WERI-Rb-1 (cell line): ENCODE data around the gene MCF2L2.

Experiments
- DNase-seq: peaks from one replicate; pipeline ENCODE4 v3.0.0-alpha.2; 2020
- H3K27ac ChIP-seq: fragments of 250-450 bp; sonication (Bioruptor Pico); 2 replicates; pipeline ENCODE4 v1.5.1; 2020; ENCODE audit warnings: mild to moderate bottlenecking, moderate library complexity
- H3K27me3 ChIP-seq: fragments of 250-450 bp; sonication (Bioruptor Pico); 2 replicates; pipeline ENCODE4 v1.5.1; 2021; ENCODE audit warnings: mild to moderate bottlenecking, low read depth, moderate library complexity; ENCODE audit not compliant: insufficient read depth, severe bottlenecking
- H3K36me3 ChIP-seq: fragments of 250-450 bp; sonication (Bioruptor Pico); 2 replicates; pipeline ENCODE4 v1.5.1; 2020; ENCODE audit warnings: mild to moderate bottlenecking, moderate library complexity
- H3K4me3 ChIP-seq: 2 replicates; pipeline ENCODE4 v1.5.1; 2011; ENCODE audit warnings: low read depth, mild to moderate bottlenecking, control low read depth, low read length
- H3K9me3 ChIP-seq: fragments of 250-450 bp; sonication (Bioruptor Pico); 2 replicates; pipeline ENCODE4 v1.5.1; 2021; ENCODE audit warnings: mild to moderate bottlenecking, moderate library complexity; ENCODE audit not compliant: severe bottlenecking
- CTCF ChIP-seq: IDR thresholded peaks from 2 replicates; pipeline ENCODE4 v1.5.1; 2011; ENCODE audit warnings: low read depth, mild to moderate bottlenecking, control low read depth, inconsistent platforms, low read length

The MCF2L2 gene

GRCh38 chr3:183291497-183292031 is 136.9 kb downstream of the MCF2L2 start:
- no peak for TF ChIP-seq CTCF
- no peak for DNase-seq
- Histone ChIP-seq H3K4me3 (no peak overlapping the region), H3K27me3 (no peaks in the 10 kb centered on the region), H3K36me3 (no peaks in the 10 kb centered on the region), H3K27ac (no peak overlapping the region), H3K9me3 (no peaks in the 10 kb centered on the region)

- H3K4me3 ChIP-seq, result no peak overlapping the region
- no peaks in the 10 kb centered on the region for H3K27me3 ChIP-seq
- DNase-seq, result no peak
- no peak overlapping the region for H3K27ac ChIP-seq
- TF ChIP-seq CTCF, result no peak
- H3K36me3 ChIP-seq, result no peaks in the 10 kb centered on the region
- no peaks in the 10 kb centered on the region for H3K9me3 ChIP-seq
Measured at GRCh38 chr3:183290216-183290615, 138.2 kb downstream of the MCF2L2 start.

- Histone ChIP-seq H3K9me3 (no peaks in the 10 kb centered on the region), H3K27me3 (no peaks in the 10 kb centered on the region), H3K4me3 (no peak overlapping the region), H3K27ac (no peak overlapping the region), H3K36me3 (no peaks in the 10 kb centered on the region)
- no peak for DNase-seq
- TF ChIP-seq CTCF, result no peak
Measured at GRCh38 chr3:183288117-183288516, 140.3 kb downstream of the MCF2L2 start.

GRCh38 chr3:183287301-183287971 is 141.0 kb downstream of the MCF2L2 start:
- Histone ChIP-seq H3K27ac (no peak overlapping the region), H3K9me3 (no peaks in the 10 kb centered on the region), H3K36me3 (no peaks in the 10 kb centered on the region), H3K4me3 (no peak overlapping the region), H3K27me3 (no peaks in the 10 kb centered on the region)
- no peak for DNase-seq
- TF ChIP-seq CTCF, result no peak

- TF ChIP-seq CTCF, result no peak
- Histone ChIP-seq H3K36me3 (no peaks in the 10 kb centered on the region), H3K27me3 (no peaks in the 10 kb centered on the region), H3K27ac (no peak overlapping the region), H3K9me3 (no peaks in the 10 kb centered on the region), H3K4me3 (no peak overlapping the region)
- peak; percentile 14 for DNase-seq
Measured at GRCh38 chr3:183285828-183286457, 142.5 kb downstream of the MCF2L2 start.
